GM12801 (cell line): ENCODE data around the gene BCL2A1.

ENCODE experiments used
- TF ChIP-seq, protein P1 (sequence below): IDR thresholded peaks from one replicate; pipeline ENCODE4 v1.5.1; 2011; ENCODE audit warnings: control low read depth; ENCODE audit not compliant: insufficient read length; ENCODE audit errors: extremely low read depth

The BCL2A1 gene

DNA sequence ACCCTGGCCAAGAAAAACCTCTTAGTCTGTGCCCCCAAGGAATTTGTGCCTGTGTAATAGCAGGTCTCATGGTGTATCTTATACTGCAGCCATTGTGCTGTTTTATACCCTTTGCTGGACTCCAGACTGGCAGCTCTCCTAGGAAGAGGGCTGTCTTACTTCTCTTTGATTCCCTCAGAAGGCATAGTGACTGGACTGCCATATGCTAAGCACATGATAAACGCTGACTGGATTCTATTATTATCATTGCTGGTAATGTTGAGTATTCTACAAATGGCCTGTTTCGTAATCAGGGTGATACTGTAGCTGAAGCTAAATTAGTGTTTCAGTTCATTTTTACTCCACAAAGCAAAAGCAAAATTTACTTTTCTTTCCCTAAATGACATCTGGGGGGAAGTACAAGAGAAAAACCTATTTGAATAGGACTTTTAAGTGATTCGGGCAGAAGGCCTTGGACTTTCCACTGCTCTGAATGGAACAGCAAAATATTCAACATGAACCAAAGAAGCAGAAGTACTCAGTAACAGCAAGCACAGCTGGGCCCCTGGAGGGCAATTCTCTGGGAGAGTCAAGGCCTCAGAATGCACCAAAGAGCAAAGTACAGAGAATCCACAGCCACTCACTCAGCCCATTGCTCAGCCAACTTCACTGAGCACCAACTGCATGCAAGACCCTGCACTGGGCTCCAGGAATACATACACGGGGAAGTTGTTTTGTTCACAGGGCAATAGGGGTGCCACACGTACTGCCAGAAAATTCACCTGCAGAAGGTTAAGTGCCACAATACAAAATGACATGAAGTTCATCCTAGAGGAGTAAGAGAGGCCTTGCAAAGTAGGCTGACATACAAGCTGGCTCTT is 7.9 kb upstream of the BCL2A1 start:
- TF ChIP-seq, protein P1, sequence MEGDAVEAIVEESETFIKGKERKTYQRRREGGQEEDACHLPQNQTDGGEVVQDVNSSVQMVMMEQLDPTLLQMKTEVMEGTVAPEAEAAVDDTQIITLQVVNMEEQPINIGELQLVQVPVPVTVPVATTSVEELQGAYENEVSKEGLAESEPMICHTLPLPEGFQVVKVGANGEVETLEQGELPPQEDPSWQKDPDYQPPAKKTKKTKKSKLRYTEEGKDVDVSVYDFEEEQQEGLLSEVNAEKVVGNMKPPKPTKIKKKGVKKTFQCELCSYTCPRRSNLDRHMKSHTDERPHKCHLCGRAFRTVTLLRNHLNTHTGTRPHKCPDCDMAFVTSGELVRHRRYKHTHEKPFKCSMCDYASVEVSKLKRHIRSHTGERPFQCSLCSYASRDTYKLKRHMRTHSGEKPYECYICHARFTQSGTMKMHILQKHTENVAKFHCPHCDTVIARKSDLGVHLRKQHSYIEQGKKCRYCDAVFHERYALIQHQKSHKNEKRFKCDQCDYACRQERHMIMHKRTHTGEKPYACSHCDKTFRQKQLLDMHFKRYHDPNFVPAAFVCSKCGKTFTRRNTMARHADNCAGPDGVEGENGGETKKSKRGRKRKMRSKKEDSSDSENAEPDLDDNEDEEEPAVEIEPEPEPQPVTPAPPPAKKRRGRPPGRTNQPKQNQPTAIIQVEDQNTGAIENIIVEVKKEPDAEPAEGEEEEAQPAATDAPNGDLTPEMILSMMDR, result no peak

DNA sequence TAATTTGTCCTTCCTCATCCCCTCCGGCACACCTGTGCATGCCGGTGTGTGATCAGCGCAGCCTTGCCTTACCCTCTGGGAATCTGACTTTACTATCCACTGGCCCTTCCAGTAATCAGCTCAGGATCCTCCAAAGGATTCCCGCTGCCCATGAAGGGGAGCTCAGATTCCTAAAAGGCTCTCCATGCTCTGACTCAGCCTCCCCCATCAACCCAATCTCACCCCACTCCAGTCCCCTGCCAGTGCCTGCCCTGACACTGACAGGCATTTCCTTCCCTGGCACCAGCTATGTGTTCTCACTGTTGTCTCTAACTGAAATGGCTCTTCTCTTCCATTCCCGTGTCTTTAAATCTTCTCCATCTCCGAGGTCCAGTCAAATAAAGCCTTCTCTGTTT is 7.3 kb upstream of the BCL2A1 start:
- TF ChIP-seq, protein P1, result no peak

DNA sequence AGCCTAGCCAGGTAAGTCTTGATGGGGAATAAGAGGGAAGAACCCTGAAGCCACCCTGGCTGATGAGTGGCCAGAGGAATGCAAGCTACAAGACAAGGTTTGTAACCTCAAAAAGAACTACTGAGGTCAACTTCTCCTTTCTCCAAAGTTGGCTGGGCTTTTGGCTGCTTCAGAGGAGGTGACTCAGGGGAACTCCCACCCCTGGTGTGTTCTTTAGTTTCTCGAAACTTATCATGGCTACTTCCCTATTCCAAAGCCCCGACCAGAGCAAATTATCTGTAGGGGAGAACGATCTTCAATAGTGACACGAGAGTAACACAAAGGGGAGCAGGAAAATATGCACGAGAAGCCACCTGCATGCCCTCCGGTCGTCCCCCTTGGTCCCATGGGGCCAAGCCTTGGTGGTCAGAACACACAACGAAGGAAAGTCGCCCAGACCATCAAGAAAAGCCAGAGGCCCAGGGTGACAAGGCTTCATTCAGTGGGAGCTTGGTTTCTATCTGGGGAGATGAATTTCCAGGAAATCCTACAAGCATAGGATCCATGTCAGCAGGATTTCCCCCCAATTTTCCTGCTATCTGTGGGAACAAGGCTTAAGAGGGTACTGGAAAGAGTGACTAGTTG is 6.5 kb upstream of the BCL2A1 start:
- TF ChIP-seq, protein P1, result no peak

DNA sequence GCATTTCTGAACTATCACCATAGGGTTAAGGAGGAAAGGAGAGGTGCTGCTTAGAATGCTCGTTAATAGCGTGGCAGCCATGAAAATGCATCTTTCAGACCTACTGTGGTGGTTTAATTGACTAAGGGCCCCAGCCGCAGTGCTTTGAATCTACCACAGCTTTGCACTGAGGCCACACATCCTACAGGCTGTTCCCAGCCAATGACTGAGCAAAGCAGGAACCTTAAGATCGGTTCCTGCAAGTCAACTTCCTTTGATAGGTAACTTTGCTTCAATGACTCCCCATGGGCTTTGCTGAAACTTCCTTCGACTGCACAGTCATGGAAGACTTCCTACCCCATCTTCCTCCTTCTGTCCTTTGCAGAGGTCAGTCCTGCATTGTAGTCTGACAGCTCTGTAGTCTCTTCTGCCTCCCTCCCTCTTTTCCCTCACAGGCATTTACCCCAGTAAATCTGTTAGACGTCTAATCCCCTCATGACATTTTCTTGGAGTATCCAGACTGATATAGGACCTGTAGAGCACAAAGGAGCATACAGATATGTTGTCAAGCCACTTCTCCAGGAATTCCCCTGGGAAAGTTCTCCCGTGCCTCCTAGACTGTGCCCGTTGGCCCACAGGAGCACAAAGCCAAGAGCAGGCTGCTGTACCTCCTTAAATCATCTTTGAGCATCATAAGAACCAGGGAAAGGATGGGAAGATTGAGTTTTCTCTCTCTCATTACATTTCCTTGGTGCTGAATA is 2.6 kb upstream of the BCL2A1 start:
- TF ChIP-seq, protein P1, result no peak

DNA sequence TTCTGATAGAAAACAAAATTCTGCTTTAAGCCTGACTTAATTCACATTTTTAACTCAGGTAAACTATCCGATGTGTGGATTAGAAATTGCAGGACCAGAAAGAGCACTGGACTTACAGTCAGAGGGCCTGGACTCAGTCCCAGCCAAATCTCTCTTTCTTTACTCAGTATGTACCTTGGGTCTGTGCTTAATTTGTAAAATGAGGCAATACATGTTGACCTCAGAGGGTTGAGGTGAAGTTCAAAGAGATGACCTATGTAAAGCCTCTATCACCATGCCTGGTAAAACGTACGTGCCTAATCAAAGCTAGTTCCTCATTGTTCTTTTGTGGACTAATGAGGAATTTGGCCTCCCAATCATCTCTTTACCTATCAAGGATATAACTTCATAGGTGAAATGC is 1.9 kb upstream of the BCL2A1 start:
- TF ChIP-seq, protein P1, result no peak

DNA sequence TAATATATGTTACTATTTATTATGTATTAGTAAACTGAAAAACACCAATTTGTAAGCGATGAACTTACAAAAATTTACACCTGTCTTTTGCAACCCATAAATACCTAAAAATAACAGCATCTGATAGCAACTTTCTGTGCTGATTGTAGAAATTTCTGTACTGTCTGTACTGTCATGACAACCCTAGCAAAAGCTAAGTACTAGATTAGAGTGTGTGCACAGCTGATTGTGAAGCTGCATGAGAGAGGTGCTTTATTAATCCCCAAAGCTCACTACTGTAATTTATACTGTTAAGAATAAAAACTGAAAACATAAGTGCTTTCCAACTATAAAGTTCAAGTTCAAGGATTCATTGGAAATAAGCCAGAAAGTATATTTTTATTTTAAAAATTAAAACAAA is 815 bp downstream of the BCL2A1 start:
- TF ChIP-seq, protein P1, result no peak

DNA sequence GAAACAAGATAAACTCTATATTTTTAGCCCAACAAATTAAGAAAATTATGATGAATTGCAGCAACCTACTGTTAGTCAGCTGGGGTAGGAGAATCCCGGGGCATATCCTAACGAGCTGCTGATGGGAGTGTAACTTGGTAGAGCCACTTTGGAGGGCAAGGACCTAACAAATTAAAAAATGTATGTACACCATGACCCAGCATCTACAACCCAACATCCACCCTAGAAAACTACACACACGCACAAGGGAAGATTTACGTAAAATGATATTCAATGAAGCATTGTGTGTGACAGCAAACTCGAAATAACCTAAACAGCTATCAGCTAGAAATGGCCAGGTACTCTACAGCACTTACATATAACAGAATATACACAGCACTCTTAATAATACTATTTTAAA is 1.9 kb downstream of the BCL2A1 start:
- TF ChIP-seq, protein P1, result no peak
